Measurements from ENCODE around the gene HASPIN.

Gene HASPIN

GRCh38 chr17:3723556-3724377, at the start of gene HASPIN:
TSS of gene HASPIN (plus strand) at chr17:3723903. CDS start at chr17:3723936, 33 bp downstream.
- DNase-seq (ENCODE audit: low read depth in 2 of 2): peak; percentile 81 to 82

GRCh38 chr17:3675886-3676285, 47.8 kb upstream of the HASPIN start:
- no peak for DNase-seq (ENCODE audit: low read depth in 2 of 2)

- DNase-seq (ENCODE audit: low read depth in 2 of 2): no peak
These were observed 45.4 kb upstream of the HASPIN start for GRCh38 chr17:3678095-3678820.

GRCh38 chr17:3678821-3679530, 44.7 kb upstream of the HASPIN start:
- no peak for DNase-seq (ENCODE audit: low read depth in 2 of 2)

- DNase-seq (ENCODE audit: low read depth in 2 of 2): no peak
These were observed 44.1 kb upstream of the HASPIN start for GRCh38 chr17:3679531-3680126.

- DNase-seq (ENCODE audit: low read depth in 2 of 2): no peak
These were observed 42.6 kb upstream of the HASPIN start for GRCh38 chr17:3681057-3681456.

GRCh38 chr17:3681565-3681964, 42.1 kb upstream of the HASPIN start:
- DNase-seq (ENCODE audit: low read depth in 2 of 2): no peak

GRCh38 chr17:3682033-3682432, 41.7 kb upstream of the HASPIN start:
- DNase-seq (ENCODE audit: low read depth in 2 of 2): no peak

- DNase-seq (ENCODE audit: low read depth in 2 of 2): peak in 1 of 2 donors; percentile 20
These were observed 40.6 kb upstream of the HASPIN start for GRCh38 chr17:3683054-3683511.

GRCh38 chr17:3685174-3685573, 38.5 kb upstream of the HASPIN start:
- DNase-seq (ENCODE audit: low read depth in 2 of 2): no peak

- no peak for DNase-seq (ENCODE audit: low read depth in 2 of 2)
These were observed 35.6 kb upstream of the HASPIN start for GRCh38 chr17:3688027-3688553.

- DNase-seq (ENCODE audit: low read depth in 2 of 2): no peak
These were observed 34.8 kb upstream of the HASPIN start for GRCh38 chr17:3688852-3689261.

GRCh38 chr17:3689262-3690093, 34.2 kb upstream of the HASPIN start:
- no peak for DNase-seq (ENCODE audit: low read depth in 2 of 2)

GRCh38 chr17:3690094-3690715, 33.5 kb upstream of the HASPIN start:
- DNase-seq (ENCODE audit: low read depth in 2 of 2): no peak

GRCh38 chr17:3691617-3692067, 32.1 kb upstream of the HASPIN start:
- DNase-seq (ENCODE audit: low read depth in 2 of 2): no peak

GRCh38 chr17:3692346-3692745, 31.4 kb upstream of the HASPIN start:
- no peak for DNase-seq (ENCODE audit: low read depth in 2 of 2)

- DNase-seq (ENCODE audit: low read depth in 2 of 2): no peak
These were observed 30.6 kb upstream of the HASPIN start for GRCh38 chr17:3693141-3693540.

- peak in 1 of 2 donors; percentile 10 for DNase-seq (ENCODE audit: low read depth in 2 of 2)
These were observed 29.9 kb upstream of the HASPIN start for GRCh38 chr17:3693829-3694231.

GRCh38 chr17:3695129-3695722, 28.5 kb upstream of the HASPIN start:
- no peak for DNase-seq (ENCODE audit: low read depth in 2 of 2)

All from activated CD8-positive, alpha-beta memory T cell treated with anti-CD3 and anti-CD28 coated beads for 4 hours (primary cell).